HG03469 (cell line): Measurements from ENCODE around the gene HNRNPL.
"Not testable (repeated sequence)": the region's sequence is repeated elsewhere in the genome, so short reads cannot be mapped to it uniquely, and the experiment has no call there.

Experiments used
- ATAC-seq: cut with Tn5 transposase; IDR thresholded peaks from one replicate; pipeline ENCODE4 v1.9.1; 2021; ENCODE audit warnings: mild to moderate bottlenecking, moderate library complexity, moderate number of reproducible peaks; ENCODE audit not compliant: unreplicated experiment

Gene HNRNPL

GRCh38 chr19:38869836-38870607 is 20.2 kb upstream of the HNRNPL start:
- ATAC-seq: no peak

GRCh38 chr19:38869160-38869835 is 19.5 kb upstream of the HNRNPL start:
- no peak for ATAC-seq

DNA sequence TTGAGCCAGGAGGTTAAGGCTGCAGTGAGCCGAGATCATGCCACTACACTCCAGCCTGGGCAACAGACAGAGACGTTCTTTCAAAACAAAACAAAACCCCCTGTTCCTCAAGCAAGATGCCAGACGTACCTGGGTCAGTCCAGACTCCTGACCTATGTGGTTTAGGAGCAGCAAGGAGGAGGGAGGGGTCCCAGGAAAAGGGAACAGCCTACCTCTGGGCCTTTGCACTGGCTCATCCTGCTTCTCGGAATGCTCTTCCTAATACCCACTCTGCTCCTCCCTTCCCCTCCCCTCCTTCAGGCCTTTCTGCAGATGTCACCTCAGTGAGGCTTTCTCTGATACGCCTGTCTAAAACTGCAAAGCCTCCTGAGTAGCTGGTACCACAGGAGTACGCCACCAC is 18.8 kb upstream of the HNRNPL start:
- ATAC-seq: no peak

- no peak for ATAC-seq
Observed at GRCh38 chr19:38867171-38867780, 17.5 kb upstream of the HNRNPL start.

- no peak for ATAC-seq
Observed at GRCh38 chr19:38862321-38863059, 12.7 kb upstream of the HNRNPL start.

- ATAC-seq: no peak
Observed at GRCh38 chr19:38861368-38861767, 11.6 kb upstream of the HNRNPL start.

DNA sequence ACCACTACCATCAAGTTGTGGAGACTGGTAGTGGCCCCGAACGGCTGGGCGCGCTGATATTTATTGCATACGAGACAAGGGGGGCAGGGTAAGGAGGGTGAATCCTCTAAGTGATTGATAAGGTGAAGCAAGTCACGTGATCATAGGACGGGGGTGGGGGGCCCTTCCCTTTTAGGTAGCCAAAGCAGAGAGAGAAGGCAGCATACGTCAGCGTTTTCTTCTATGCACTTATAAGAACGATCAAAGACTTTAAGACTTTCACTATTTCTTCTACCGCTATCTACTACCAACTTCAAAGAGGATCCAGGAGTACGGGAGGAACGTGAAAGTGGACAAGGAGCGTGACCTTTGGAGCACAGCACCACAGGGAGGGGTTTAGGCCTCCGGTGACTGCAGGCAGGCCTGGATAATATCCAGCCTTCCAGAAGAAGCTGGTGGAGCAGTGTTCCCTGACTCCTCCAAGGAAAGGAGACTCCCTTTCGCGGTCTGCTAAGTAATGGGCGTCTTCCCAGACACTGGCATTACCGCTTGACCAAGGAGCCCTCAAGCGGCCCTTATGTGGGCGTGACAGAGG is 9.9 kb upstream of the HNRNPL start:
- not testable (repeated sequence) for ATAC-seq

GRCh38 chr19:38856813-38857212 is 7.0 kb upstream of the HNRNPL start:
- no peak for ATAC-seq

GRCh38 chr19:38855751-38856150 is 6.0 kb upstream of the HNRNPL start:
- not testable (repeated sequence) for ATAC-seq

GRCh38 chr19:38854961-38855360 is 5.2 kb upstream of the HNRNPL start:
- ATAC-seq: not testable (repeated sequence)

DNA sequence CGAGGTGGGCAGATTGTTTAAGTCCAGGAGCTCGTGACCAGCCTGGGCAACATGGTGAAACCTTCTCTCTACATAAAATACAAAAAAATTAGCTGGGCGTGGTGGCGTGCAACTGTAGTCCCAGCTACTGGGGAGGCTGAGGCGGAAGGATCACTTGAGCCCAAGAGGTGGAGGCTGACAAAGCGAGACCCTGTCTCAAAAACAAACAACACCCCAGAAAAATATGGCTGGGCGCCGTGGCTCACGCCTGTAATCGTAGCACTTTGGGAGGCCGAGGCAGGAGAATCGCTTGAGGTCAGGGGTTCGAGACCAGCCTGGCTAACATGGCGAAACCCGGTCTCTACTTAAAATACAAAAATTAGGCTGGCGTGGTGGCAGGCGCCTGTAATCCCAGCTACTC is 3.4 kb upstream of the HNRNPL start:
- no peak for ATAC-seq

DNA sequence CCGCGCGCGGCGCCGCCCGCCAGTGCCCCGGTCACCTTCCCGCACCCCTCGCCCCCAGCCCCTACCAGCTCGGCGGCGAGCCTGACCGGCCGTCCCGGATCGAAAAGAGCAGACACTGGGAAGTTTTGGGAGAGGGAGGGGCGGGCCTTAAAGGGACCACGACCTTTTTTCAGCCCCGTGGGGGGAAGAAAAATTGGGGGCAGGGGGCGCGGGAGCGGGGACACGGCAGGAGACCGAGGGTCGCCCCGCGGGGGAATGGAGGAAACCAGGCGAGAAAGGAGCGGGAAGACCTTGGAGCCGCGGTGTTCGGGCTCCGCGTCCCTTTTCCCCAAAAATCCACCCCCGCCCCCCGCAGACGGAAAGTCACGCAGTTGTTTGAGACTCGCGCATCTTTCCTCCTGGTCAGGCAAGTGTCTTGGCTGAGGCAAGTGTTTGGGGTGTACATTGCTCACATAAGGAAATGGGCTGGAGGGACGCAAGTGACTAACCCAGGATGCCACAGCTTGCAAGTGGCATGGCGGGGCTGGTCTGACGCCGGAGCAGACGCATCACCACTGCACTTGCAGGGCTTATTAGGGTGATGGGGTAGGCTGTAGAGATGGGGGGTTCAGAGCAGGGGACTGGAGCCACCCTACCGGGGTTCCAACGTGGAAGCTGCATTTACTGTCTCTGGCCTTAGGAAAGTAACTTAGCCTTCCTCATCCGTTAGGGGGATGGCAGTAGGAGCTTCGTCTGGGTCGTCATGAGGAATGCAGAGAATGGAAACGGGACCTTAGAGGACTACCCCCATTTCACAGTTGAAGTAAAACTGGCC is 2.7 kb upstream of the HNRNPL start:
- ATAC-seq: no peak

DNA sequence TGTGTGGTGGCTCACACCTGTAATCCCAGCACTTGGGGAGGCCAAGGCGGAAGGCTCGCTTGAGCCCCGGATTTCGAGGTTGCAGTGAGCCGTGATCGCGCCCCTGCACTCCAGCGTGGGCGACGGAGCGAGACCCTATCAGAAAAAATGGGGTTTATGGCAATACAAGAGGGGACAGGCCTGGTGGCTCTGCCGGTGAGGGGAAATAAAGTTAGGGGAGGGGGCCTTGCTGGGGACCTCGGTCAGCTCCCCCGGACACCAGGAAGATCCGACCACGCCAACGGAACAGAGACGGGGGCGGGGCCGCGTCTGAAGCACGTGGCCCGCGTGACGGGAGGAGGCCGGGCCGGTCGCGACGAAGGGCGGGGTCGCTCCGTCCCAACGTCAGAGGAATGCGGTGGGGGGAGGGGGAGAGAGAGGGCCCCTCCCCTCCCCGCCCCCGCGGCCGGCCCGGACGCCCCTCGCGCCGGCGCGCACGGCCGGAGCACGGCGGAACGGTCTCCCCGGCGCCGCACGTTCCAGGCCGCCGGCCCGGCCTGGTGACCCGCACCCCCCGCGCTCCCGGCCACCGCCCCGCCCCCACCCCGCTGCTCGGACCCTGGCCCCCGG is 1.9 kb upstream of the HNRNPL start:
- no peak for ATAC-seq

- ATAC-seq: no peak
Observed at GRCh38 chr19:38850976-38851621, 1.3 kb upstream of the HNRNPL start.

DNA sequence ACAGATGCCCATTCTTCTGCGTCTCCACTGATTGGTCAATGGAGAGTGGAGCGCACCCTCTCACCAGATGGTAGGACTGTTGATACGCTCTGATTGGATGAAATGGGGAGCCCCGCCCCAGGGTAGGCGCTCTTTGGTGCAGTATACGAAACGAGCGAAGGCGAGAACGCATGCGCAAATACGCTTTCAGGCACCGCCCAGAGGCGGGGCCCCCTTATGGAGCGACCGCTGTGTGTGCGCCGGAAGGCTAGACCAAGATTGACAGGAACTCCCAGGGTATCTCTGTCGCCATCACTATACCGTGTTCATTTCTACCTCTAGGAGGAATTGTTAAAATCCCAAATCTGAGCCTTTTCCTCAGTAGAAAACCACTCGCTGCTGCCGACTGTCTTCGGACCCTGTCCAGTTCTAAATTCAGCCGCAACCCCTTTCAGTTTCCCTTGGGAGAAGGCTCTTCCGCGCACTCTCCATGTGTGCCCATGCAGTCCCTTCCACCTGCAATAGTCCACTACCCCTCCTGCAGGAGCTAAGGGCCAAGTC is 720 bp upstream of the HNRNPL start:
- peak; percentile 52 for ATAC-seq

DNA sequence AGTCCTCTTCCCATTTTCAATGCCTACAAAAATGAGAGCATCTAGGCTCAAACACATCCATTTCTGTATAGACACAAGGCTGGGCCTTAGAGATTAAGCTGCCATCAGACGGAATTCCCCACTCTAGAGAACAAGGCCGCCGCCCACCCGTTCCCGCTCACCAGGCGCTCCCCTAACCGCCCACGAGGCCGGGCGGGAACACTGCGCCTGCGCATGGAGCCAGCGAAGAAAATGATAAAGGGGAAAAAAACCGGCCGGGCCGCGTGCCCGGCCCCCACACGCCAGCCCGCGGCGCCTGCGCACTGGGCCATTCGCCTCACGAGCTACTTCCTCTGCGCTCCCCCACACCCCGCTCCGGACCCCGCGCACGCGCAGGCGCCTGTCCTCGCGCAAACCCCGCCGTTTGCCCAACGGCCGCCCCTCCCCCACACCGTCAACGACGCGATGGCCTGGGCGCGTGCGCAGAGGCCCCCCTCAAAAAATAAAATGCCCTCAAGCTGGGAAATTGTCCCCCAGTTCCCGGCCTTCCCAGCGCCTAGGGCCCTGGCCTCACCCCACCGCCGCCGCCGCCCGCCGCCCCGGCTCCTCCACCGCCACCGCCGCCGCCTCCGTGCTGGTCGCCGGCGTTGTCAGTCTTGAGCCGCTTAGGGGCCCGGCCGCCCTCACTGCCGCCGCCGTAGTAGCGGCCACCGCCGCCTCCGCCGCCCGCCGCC is 483 bp downstream of the HNRNPL start:
- ATAC-seq: peak; percentile 17

DNA sequence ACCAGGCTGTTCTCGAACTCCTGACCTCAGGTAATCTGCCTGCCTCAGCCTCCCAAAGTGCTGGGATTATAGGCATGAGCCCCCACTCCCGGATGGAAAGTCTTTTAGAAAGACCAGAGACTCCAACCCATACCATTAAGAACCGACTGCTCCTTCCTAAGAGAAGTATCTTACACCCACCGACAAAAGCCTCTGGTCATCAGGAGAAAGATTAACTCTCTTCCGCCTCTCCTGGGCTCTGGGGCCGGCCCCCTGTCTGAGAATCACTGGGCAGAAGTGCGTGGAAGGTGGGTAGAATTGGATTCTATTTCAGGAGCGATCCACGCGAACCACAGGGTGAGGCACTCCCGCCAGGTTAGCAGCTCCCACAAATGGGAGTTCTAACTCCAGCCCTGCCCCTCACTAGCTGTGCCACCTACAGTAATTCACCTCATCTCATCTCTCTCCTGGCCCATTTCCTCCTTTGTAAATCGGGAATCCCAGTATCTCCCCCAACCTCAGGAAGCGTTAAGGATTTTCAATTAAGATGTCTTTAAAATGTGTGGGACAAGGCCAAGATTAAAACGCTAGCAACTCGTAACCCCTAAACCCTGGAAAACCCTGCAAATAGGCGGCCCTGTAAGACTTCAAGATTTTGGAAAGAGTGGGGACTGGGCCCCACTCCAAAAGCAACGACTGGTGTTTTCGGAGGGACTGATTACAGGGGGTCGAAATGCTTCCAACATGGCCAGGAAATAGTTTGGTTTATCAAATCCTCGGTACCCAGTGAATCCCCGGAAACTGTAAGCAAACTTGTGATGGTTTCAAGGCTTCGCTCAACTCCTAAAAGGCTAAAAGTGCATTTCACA is 1.3 kb downstream of the HNRNPL start:
- ATAC-seq: no peak
